ENCODE data around the gene FILIP1. TPM values are rescaled to one million over a fixed set of nuclear protein-coding genes. Genes with fewer than 3 reads are reported as not detected.

Gene FILIP1
- total RNA-seq, 3 donors from 2014 or later (not counting 1 experiment from before 2014, with no cell fraction given), result not detected

- 100% methylated on average over 1 of the region's 1 CpG for WGBS (ENCODE audit: insufficient coverage)
- H3K9me3 Mint-ChIP-seq, result peaks cover 0 to 2% of the 10 kb centered on the region in 2 donors
- peaks cover 9 to 13% of the 10 kb centered on the region in 2 donors for H3K27me3 Mint-ChIP-seq (ENCODE audit: low read depth in 2 of 2)
- Histone ChIP-seq H3K4me1 (ENCODE audit: control insufficient read depth, insufficient read depth, low read length) (no peaks in the 10 kb centered on the region), H3K27me3 (ENCODE audit: control insufficient read depth, insufficient read depth, low read length) (peaks cover under 1% of the 10 kb centered on the region), H3K36me3 (ENCODE audit: control insufficient read depth, insufficient read depth, low read length) (no peaks in the 10 kb centered on the region), H3K27ac (ENCODE audit: low read length) (no peak overlapping the region), H3K9me3 (ENCODE audit: control insufficient read depth, insufficient read depth, low read length) (no peaks in the 10 kb centered on the region), H3K4me3 (ENCODE audit: low read length) (no peak overlapping the region)
- no peak for ATAC-seq
- intact Hi-C loops (cut with micrococcal nuclease), result no loop called here
- no peak overlapping the region for H3K4me3 Mint-ChIP-seq
- H3K27ac Mint-ChIP-seq, result no peak overlapping the region
- TF ChIP-seq, protein P1, sequence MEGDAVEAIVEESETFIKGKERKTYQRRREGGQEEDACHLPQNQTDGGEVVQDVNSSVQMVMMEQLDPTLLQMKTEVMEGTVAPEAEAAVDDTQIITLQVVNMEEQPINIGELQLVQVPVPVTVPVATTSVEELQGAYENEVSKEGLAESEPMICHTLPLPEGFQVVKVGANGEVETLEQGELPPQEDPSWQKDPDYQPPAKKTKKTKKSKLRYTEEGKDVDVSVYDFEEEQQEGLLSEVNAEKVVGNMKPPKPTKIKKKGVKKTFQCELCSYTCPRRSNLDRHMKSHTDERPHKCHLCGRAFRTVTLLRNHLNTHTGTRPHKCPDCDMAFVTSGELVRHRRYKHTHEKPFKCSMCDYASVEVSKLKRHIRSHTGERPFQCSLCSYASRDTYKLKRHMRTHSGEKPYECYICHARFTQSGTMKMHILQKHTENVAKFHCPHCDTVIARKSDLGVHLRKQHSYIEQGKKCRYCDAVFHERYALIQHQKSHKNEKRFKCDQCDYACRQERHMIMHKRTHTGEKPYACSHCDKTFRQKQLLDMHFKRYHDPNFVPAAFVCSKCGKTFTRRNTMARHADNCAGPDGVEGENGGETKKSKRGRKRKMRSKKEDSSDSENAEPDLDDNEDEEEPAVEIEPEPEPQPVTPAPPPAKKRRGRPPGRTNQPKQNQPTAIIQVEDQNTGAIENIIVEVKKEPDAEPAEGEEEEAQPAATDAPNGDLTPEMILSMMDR (IDR thresholded peaks at IDR 0.05), result no peak
- H3K36me3 Mint-ChIP-seq, result no peaks in the 10 kb centered on the region
- no peak for DNase-seq
- no peaks in the 10 kb centered on the region for H3K4me1 Mint-ChIP-seq
These were observed 13.2 kb downstream of the FILIP1 start for GRCh38 chr6:75480425-75480824.

DNA sequence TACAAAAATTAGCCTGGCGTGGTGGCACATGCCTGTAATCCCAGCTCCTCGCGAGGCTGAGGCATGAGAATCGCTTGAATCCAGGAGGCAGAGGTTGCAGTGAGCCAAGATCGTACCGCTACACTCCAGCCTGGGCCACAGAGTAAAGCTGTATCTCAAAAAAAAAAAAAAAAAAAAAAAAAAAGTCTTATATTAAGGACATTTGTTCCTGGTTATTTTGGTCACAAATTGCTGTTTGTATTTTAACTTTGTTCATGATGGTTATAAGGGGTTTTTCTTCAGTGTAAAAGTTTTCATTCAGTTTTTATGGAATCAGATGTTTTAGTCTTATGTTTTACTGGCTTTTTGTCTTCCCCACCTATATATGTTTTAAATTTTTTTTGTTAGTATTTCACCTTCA lies 13.9 kb downstream of the FILIP1 start:
- Mint-ChIP-seq H3K4me3 (no peak overlapping the region), H3K4me1 (no peaks in the 10 kb centered on the region), H3K27me3 (ENCODE audit: low read depth in 2 of 2) (peaks cover 9 to 13% of the 10 kb centered on the region in 2 donors), H3K9me3 (peaks cover 0 to 2% of the 10 kb centered on the region in 2 donors), H3K36me3 (no peaks in the 10 kb centered on the region), H3K27ac (no peak overlapping the region)
- no peak overlapping the region for H3K27ac ChIP-seq (ENCODE audit: low read length)
- DNase-seq (no peak), ATAC-seq (no peak)
- H3K27me3 ChIP-seq (ENCODE audit: control insufficient read depth, insufficient read depth, low read length), result no peaks in the 10 kb centered on the region
- no peaks in the 10 kb centered on the region for H3K4me1 ChIP-seq (ENCODE audit: control insufficient read depth, insufficient read depth, low read length)
- TF ChIP-seq, protein P1 (IDR thresholded peaks at IDR 0.05), result no peak
- no peak overlapping the region for H3K4me3 ChIP-seq (ENCODE audit: low read length)
- intact Hi-C loops (cut with micrococcal nuclease), result no loop called here
- no peaks in the 10 kb centered on the region for H3K36me3 ChIP-seq (ENCODE audit: control insufficient read depth, insufficient read depth, low read length)
- no peaks in the 10 kb centered on the region for H3K9me3 ChIP-seq (ENCODE audit: control insufficient read depth, insufficient read depth, low read length)
- WGBS (ENCODE audit: insufficient coverage), result 99% methylated on average over 6 of the region's 6 CpGs

GRCh38 chr6:75478929-75479328 lies 14.7 kb downstream of the FILIP1 start:
- Mint-ChIP-seq H3K27me3 (ENCODE audit: low read depth in 2 of 2) (peaks cover 9 to 13% of the 10 kb centered on the region in 2 donors), H3K4me1 (no peaks in the 10 kb centered on the region), H3K36me3 (no peaks in the 10 kb centered on the region), H3K4me3 (no peak overlapping the region), H3K9me3 (peaks cover 0 to 2% of the 10 kb centered on the region in 2 donors), H3K27ac (no peak overlapping the region)
- Histone ChIP-seq H3K27me3 (ENCODE audit: control insufficient read depth, insufficient read depth, low read length) (no peaks in the 10 kb centered on the region), H3K9me3 (ENCODE audit: control insufficient read depth, insufficient read depth, low read length) (no peaks in the 10 kb centered on the region), H3K4me1 (ENCODE audit: control insufficient read depth, insufficient read depth, low read length) (no peaks in the 10 kb centered on the region), H3K27ac (ENCODE audit: low read length) (no peak overlapping the region), H3K36me3 (ENCODE audit: control insufficient read depth, insufficient read depth, low read length) (no peaks in the 10 kb centered on the region), H3K4me3 (ENCODE audit: low read length) (no peak overlapping the region)
- intact Hi-C loops (cut with micrococcal nuclease), result no loop called here
- ATAC-seq (no peak), DNase-seq (no peak)
- TF ChIP-seq, protein P1 (IDR thresholded peaks at IDR 0.05), result no peak

GRCh38 chr6:75472885-75473284 lies 20.7 kb downstream of the FILIP1 start:
- ATAC-seq (no peak), DNase-seq (no peak)
- H3K9me3 Mint-ChIP-seq, result peaks cover 0 to 2% of the 10 kb centered on the region in 2 donors
- H3K27ac Mint-ChIP-seq, result no peak overlapping the region
- Histone ChIP-seq H3K9me3 (ENCODE audit: control insufficient read depth, insufficient read depth, low read length) (peaks cover 2% of the 10 kb centered on the region), H3K27ac (ENCODE audit: low read length) (no peak overlapping the region), H3K27me3 (ENCODE audit: control insufficient read depth, insufficient read depth, low read length) (no peaks in the 10 kb centered on the region), H3K4me3 (ENCODE audit: low read length) (no peak overlapping the region), H3K36me3 (ENCODE audit: control insufficient read depth, insufficient read depth, low read length) (no peaks in the 10 kb centered on the region), H3K4me1 (ENCODE audit: control insufficient read depth, insufficient read depth, low read length) (no peaks in the 10 kb centered on the region)
- H3K4me3 Mint-ChIP-seq, result no peak overlapping the region
- H3K36me3 Mint-ChIP-seq, result no peaks in the 10 kb centered on the region
- no CpG with 5 or more reads among the region's 1 CpG for WGBS (ENCODE audit: insufficient coverage)
- intact Hi-C loops (cut with micrococcal nuclease), result no loop called here
- TF ChIP-seq, protein P1 (IDR thresholded peaks at IDR 0.05), result no peak
- H3K27me3 Mint-ChIP-seq (ENCODE audit: low read depth in 2 of 2), result peaks cover 3 to 6% of the 10 kb centered on the region in 2 donors
- H3K4me1 Mint-ChIP-seq, result no peaks in the 10 kb centered on the region
